BE2C (cell line): ENCODE data around the gene SLC30A9.

Experiments used
- DNase-seq: peaks from one replicate; pipeline ENCODE4 v3.0.0-alpha.2; 2020
- H3K27me3 ChIP-seq: fragments of 250-450 bp; sonication (Bioruptor Pico); 2 replicates; pipeline ENCODE4 v1.5.1; 2020; ENCODE audit warnings: mild to moderate bottlenecking
- H3K36me3 ChIP-seq: fragments of 250-450 bp; sonication (Bioruptor Pico); 2 replicates; pipeline ENCODE4 v1.5.1; 2020; ENCODE audit warnings: mild to moderate bottlenecking
- H3K4me1 ChIP-seq: fragments of 250-450 bp; sonication (Bioruptor Pico); 2 replicates; pipeline ENCODE4 v1.5.1; 2020
- H3K4me3 ChIP-seq: 2 replicates; pipeline ENCODE4 v1.5.1; 2011; ENCODE audit warnings: low read depth, low read length
- H3K9me3 ChIP-seq: fragments of 250-450 bp; sonication (Bioruptor Pico); 2 replicates; pipeline ENCODE4 v1.5.1; 2020
- CTCF ChIP-seq: IDR thresholded peaks from 2 replicates; pipeline ENCODE4 v1.5.1; 2012; ENCODE audit warnings: mild to moderate bottlenecking, low read depth, low read length

The SLC30A9 gene

DNA sequence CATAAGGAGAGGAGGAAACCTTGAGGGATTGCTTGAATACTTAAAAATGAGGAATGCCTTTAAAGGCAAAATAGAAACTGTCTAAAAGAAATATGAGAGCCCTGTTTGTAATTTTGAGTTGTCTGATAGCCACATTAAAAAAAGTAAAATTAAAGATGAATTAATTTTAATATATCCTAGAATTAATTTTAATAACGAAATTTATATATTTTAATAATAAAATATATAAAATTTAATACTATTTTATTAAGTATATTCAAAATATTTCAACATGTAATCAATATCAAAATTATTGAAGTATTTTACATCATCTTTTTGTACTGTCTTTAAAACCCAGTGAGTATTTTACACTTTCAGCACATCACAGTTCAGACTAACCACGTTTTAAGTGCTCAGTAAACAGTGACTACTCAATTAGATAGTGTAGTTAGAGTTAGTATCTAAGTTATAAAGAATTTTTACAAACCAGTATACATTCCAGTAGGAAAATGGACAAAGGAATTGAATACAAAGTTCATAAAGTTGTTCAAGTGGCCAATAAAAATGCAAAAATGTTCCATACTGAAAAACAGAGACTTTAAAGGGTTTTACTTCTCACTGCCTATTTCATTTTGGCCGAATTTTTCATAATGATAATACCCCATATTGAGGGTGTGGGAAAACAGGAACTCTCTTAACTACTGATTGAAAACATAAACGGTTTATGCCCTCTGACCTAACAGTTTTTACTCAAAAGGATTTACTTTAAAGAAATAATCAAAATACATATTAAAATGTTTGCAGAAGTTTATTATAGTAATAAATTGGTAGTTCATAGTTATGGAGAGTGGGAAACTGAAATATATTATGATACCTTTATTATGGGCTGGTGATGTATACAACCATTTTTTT, 2.9 kb downstream of the SLC30A9 start:
- H3K27me3 ChIP-seq: no peaks in the 10 kb centered on the region
- no peak for TF ChIP-seq CTCF
- H3K9me3 ChIP-seq: no peaks in the 10 kb centered on the region
- DNase-seq: no peak
- H3K36me3 ChIP-seq: no peaks in the 10 kb centered on the region
- H3K4me3 ChIP-seq: no peak overlapping the region
- H3K4me1 ChIP-seq: peaks cover 2% of the 10 kb centered on the region; the same call in 1 of the 2 replicates

DNA sequence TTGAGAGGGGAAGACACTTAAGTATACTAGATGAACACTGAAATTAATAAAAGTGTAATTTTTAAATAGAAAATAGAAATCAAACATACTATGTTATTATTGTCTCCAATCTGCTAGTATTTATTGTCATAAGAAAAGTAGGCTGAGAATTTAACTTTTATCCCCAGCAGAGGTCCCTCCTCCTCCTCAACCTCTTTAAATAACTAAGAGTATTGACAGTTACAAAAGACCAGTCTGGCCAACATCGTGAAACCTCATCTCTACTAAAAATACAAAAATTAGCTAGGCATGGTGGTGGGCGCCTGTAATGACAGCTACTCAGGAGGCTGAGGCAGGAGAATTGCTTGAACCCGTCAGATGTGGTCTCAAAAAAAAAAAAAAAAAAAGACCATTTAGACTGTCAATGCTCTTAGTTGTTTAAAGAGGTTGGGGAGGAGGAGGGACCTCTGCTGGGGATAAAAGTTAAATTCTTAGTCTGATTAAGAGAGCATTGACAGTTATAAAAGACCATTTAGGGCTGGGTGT, 4.2 kb downstream of the SLC30A9 start:
- Histone ChIP-seq H3K9me3 (no peaks in the 10 kb centered on the region), H3K27me3 (no peaks in the 10 kb centered on the region), H3K4me1 (peaks cover 2% of the 10 kb centered on the region; the same call in 1 of the 2 replicates), H3K4me3 (no peak overlapping the region), H3K36me3 (no peaks in the 10 kb centered on the region)
- DNase-seq: no peak
- peak; percentile 21; the same call in 1 of the 2 replicates for TF ChIP-seq CTCF

DNA sequence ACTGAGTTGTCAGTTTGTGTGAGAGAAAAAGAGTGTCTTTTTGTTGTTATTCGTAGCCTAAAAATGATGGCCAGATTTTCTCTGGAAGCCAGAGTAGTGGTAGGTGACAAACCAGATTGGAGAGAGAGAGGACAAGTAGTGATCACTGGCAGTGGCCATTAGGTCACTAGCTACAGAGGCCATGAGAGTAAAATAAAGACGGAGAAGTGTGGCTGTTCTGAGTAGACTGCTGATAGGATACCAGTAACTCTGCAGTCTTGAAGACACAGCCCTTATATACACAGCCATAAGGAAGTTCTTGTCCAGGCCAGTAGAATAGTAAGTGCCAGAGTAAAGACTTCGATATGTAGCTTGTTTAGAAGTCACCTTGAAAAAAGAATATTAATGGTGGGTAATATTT, 7.7 kb downstream of the SLC30A9 start:
- no peak overlapping the region for H3K4me3 ChIP-seq
- H3K4me1 ChIP-seq: no peaks in the 10 kb centered on the region
- H3K27me3 ChIP-seq: no peaks in the 10 kb centered on the region
- peaks cover 6% of the 10 kb centered on the region; the same call in 1 of the 2 replicates for H3K36me3 ChIP-seq
- DNase-seq: no peak
- H3K9me3 ChIP-seq: no peaks in the 10 kb centered on the region
- no peak for TF ChIP-seq CTCF

- TF ChIP-seq CTCF: no peak
- Histone ChIP-seq H3K4me3 (no peak overlapping the region), H3K36me3 (peaks cover 9% of the 10 kb centered on the region; the same call in 1 of the 2 replicates), H3K27me3 (no peaks in the 10 kb centered on the region), H3K4me1 (no peaks in the 10 kb centered on the region), H3K9me3 (no peaks in the 10 kb centered on the region)
- DNase-seq: no peak
These were observed 9.0 kb downstream of the SLC30A9 start for GRCh38 chr4:41999321-41999720.

DNA sequence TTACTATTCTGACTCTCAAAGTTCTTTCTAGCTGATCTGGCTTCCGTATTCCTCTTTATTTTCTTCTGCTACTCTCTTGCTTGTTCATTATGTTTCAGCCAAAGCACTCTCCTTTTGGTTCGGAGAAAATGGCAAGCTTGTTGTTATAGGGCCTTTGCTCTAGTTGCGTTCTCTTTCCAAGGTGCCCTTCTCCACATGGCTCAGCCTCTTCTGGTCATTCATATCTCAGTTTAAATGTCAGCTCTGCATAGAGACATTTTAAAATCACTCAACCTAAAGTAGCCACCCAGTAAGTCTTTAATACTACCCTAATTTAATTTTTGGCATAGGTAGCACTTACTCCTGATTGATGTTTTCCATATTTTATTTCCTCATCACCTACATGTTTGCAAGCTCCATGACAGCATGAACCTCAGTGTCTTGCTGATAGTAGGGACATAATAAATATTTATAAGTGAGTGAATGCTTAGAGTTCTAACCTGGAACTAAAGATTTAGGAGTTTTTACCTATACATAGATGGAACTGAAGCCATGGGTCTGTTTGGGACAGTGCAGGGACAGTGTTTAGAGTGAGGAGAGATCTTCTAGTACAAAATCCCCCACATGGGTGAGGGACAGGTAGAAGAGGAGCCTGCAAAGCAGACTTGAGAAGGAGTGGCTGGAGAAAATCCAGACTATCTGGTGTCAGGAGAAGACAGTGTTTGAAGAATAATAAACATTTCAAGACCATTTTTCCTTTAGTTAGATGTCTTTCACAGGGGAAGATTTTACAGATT, 17.9 kb downstream of the SLC30A9 start:
- no peak overlapping the region for H3K4me3 ChIP-seq
- no peak for DNase-seq
- no peaks in the 10 kb centered on the region for H3K27me3 ChIP-seq
- H3K36me3 ChIP-seq: peaks cover 11% of the 10 kb centered on the region
- peaks cover 12% of the 10 kb centered on the region for H3K4me1 ChIP-seq
- H3K9me3 ChIP-seq: no peaks in the 10 kb centered on the region
- TF ChIP-seq CTCF: no peak

DNA sequence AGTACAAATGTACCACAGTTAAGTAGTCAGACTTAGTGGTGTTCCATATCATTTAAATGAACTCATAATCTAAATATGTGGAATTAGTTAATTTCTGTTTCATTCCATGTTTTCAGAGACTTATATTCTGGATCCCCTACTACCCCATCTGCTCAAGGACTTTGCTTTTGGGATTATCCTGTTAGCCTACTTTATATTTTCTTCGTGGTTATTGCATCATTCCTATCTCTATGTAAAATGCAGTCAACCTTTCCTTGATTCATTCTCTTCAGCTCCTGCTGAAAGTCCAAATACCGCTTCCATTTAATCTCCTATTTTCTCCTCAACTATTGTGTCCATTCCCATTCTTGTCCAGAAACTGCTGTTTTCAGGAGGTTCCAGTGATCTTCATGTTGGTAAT, 25.1 kb downstream of the SLC30A9 start:
- no peak overlapping the region for H3K4me3 ChIP-seq
- no peaks in the 10 kb centered on the region for H3K9me3 ChIP-seq
- DNase-seq: no peak
- peaks cover 15% of the 10 kb centered on the region for H3K4me1 ChIP-seq
- no peak for TF ChIP-seq CTCF
- no peaks in the 10 kb centered on the region for H3K36me3 ChIP-seq
- H3K27me3 ChIP-seq: no peaks in the 10 kb centered on the region
